HUES6 (cell line): ENCODE results near the gene IGLL1.
"Not testable (repeated sequence)": the region's sequence is repeated elsewhere in the genome, so short reads cannot be mapped to it uniquely, and the experiment has no call there.

Experiments
- H3K27ac ChIP-seq: 2 replicates; pipeline ENCODE4 v1.7.0; 2013; ENCODE audit warnings: low read depth, mild to moderate bottlenecking, low read length, inconsistent platforms
- H3K27me3 ChIP-seq: 2 replicates; pipeline ENCODE4 v1.6.1; 2013; ENCODE audit warnings: low read length; ENCODE audit not compliant: control insufficient read depth, insufficient read depth
- H3K36me3 ChIP-seq: 2 replicates; pipeline ENCODE4 v1.6.1; 2013; ENCODE audit warnings: low read length; ENCODE audit not compliant: control insufficient read depth, insufficient read depth
- H3K4me1 ChIP-seq: 2 replicates; pipeline ENCODE4 v1.6.1; 2013; ENCODE audit warnings: low read length; ENCODE audit not compliant: control insufficient read depth, insufficient read depth
- H3K4me3 ChIP-seq: 2 replicates; pipeline ENCODE4 v1.5.1; 2013; ENCODE audit warnings: low read depth, low read length
- H3K9ac ChIP-seq: one replicate; pipeline ENCODE4 v1.6.1; 2013; ENCODE audit warnings: mild to moderate bottlenecking, low read length
- H3K9me3 ChIP-seq: 2 replicates; pipeline ENCODE4 v1.6.1; 2013; ENCODE audit warnings: low read depth, low read length; ENCODE audit not compliant: control insufficient read depth, insufficient read depth

The IGLL1 gene

GRCh38 chr22:23539135-23539838 is 40.8 kb downstream of the IGLL1 start:
- Histone ChIP-seq H3K9me3 (no peaks in the 10 kb centered on the region), H3K27ac (no peak overlapping the region; the same call in 1 of the 2 replicates), H3K4me3 (peak overlapping the region; percentile 65; the same call in 1 of the 2 replicates), H3K9ac (peak overlapping the region; percentile 67), H3K36me3 (peaks cover 22% of the 10 kb centered on the region; the same call in 1 of the 2 replicates), H3K4me1 (peaks cover 41% of the 10 kb centered on the region), H3K27me3 (no peaks in the 10 kb centered on the region)

- H3K9me3 ChIP-seq, H3K27me3 ChIP-seq: not testable (repeated sequence)
- peak overlapping the region; percentile 91; the same call in 1 of the 2 replicates for H3K27ac ChIP-seq
- peak overlapping the region; percentile 99 for H3K9ac ChIP-seq
- H3K36me3 ChIP-seq = peaks cover 16% of the 10 kb centered on the region; the same call in 1 of the 2 replicates
- H3K4me3 ChIP-seq = peak overlapping the region; percentile 65
- peaks cover 45% of the 10 kb centered on the region for H3K4me1 ChIP-seq
Observed at GRCh38 chr22:23538696-23539030, 41.4 kb downstream of the IGLL1 start.

- Histone ChIP-seq H3K4me3 (peak overlapping the region; percentile 65), H3K9ac (peak overlapping the region; percentile 99)
Observed at GRCh38 chr22:23537830-23538695, 42.0 kb downstream of the IGLL1 start.

GRCh38 chr22:23537416-23537815 is 42.7 kb downstream of the IGLL1 start:
- peaks cover 57% of the 10 kb centered on the region for H3K4me1 ChIP-seq
- no peaks in the 10 kb centered on the region for H3K27me3 ChIP-seq
- H3K9ac ChIP-seq = peak overlapping the region; percentile 99
- H3K36me3 ChIP-seq = peaks cover 6% of the 10 kb centered on the region; the same call in 1 of the 2 replicates
- H3K4me3 ChIP-seq = peak overlapping the region; percentile 65
- no peaks in the 10 kb centered on the region for H3K9me3 ChIP-seq
- H3K27ac ChIP-seq = peak overlapping the region; percentile 91

More at GRCh38 chr22:23537830-23538695, 42.0 kb downstream of the IGLL1 start:
- not testable (repeated sequence) for H3K9me3 ChIP-seq, H3K27me3 ChIP-seq
- H3K36me3 ChIP-seq = peaks cover 11% of the 10 kb centered on the region; the same call in 1 of the 2 replicates
- H3K27ac ChIP-seq = peak overlapping the region; percentile 91; the same call in 1 of the 2 replicates
- H3K4me1 ChIP-seq = peaks cover 50% of the 10 kb centered on the region

GRCh38 chr22:23536821-23537345 is 43.2 kb downstream of the IGLL1 start:
- Histone ChIP-seq H3K27me3 (no peaks in the 10 kb centered on the region), H3K9me3 (no peaks in the 10 kb centered on the region), H3K36me3 (peaks cover 6% of the 10 kb centered on the region; the same call in 1 of the 2 replicates), H3K4me3 (peak overlapping the region; percentile 65), H3K4me1 (peaks cover 62% of the 10 kb centered on the region), H3K27ac (peak overlapping the region; percentile 91), H3K9ac (peak overlapping the region; percentile 99)

GRCh38 chr22:23535790-23536661 is 44.1 kb downstream of the IGLL1 start:
- peak overlapping the region; percentile 59; the same call in 1 of the 2 replicates for H3K27ac ChIP-seq
- peak overlapping the region; percentile 99 for H3K9ac ChIP-seq
- H3K4me1 ChIP-seq = peaks cover 66% of the 10 kb centered on the region
- not testable (repeated sequence) for H3K27me3 ChIP-seq, H3K36me3 ChIP-seq, H3K9me3 ChIP-seq
- H3K4me3 ChIP-seq = peak overlapping the region; percentile 65

- Histone ChIP-seq H3K36me3 (peaks cover 6% of the 10 kb centered on the region; the same call in 1 of the 2 replicates), H3K9me3 (no peaks in the 10 kb centered on the region), H3K9ac (peak overlapping the region; percentile 99), H3K27me3 (no peaks in the 10 kb centered on the region), H3K27ac (peak overlapping the region; percentile 59; the same call in 1 of the 2 replicates), H3K4me3 (no peak overlapping the region), H3K4me1 (peaks cover 68% of the 10 kb centered on the region)
Observed at GRCh38 chr22:23534851-23535717, 45.0 kb downstream of the IGLL1 start.

GRCh38 chr22:23534201-23534850 is 45.8 kb downstream of the IGLL1 start:
- H3K27me3 ChIP-seq = no peaks in the 10 kb centered on the region
- peak overlapping the region; percentile 59; the same call in 1 of the 2 replicates for H3K27ac ChIP-seq
- H3K4me1 ChIP-seq = peaks cover 70% of the 10 kb centered on the region
- no peaks in the 10 kb centered on the region for H3K9me3 ChIP-seq
- peaks cover 6% of the 10 kb centered on the region; the same call in 1 of the 2 replicates for H3K36me3 ChIP-seq
- peak overlapping the region; percentile 99 for H3K9ac ChIP-seq
- no peak overlapping the region for H3K4me3 ChIP-seq

GRCh38 chr22:23533771-23534191 is 46.3 kb downstream of the IGLL1 start:
- H3K27me3 ChIP-seq = no peaks in the 10 kb centered on the region
- peaks cover 71% of the 10 kb centered on the region for H3K4me1 ChIP-seq
- H3K9ac ChIP-seq = peak overlapping the region; percentile 74
- peak overlapping the region; percentile 47 for H3K4me3 ChIP-seq
- peaks cover 6% of the 10 kb centered on the region; the same call in 1 of the 2 replicates for H3K36me3 ChIP-seq
- H3K27ac ChIP-seq = peak overlapping the region; percentile 59; the same call in 1 of the 2 replicates
- H3K9me3 ChIP-seq = no peaks in the 10 kb centered on the region
